Neural crest cell (in vitro differentiated cells): Measurements from ENCODE around the gene CFAP61. TPM values are rescaled to one million over a fixed set of nuclear protein-coding genes. Genes with fewer than 3 reads are reported as not detected.

Experiments
- DNase-seq: peaks from one replicate; pipeline ENCODE4 v3.0.0; 2021; ENCODE audit warnings: low read depth, mixed read lengths, low spot score
- H3K27ac Mint-ChIP-seq: one replicate; pipeline ENCODE4 v1.8.0; 2021; ENCODE audit warnings: mild to moderate bottlenecking, mixed read lengths; ENCODE audit not compliant: unreplicated experiment
- H3K27me3 Mint-ChIP-seq: 2 replicates; pipeline ENCODE4 v1.8.0; 2021; ENCODE audit warnings: low read depth, mild to moderate bottlenecking, mixed read lengths
- H3K36me3 Mint-ChIP-seq: 2 replicates; pipeline ENCODE4 v1.8.0; 2021; ENCODE audit warnings: low read depth, mild to moderate bottlenecking, mixed read lengths
- H3K4me1 Mint-ChIP-seq: 2 replicates; pipeline ENCODE4 v1.8.0; 2021; ENCODE audit warnings: mixed read lengths
- H3K4me3 Mint-ChIP-seq: one replicate; pipeline ENCODE4 v1.8.0; 2021; ENCODE audit warnings: mild to moderate bottlenecking, mixed read lengths
- H3K9me3 Mint-ChIP-seq: 2 replicates; pipeline ENCODE4 v1.8.0; 2021; ENCODE audit warnings: mixed read lengths
- total RNA-seq: library from RNA; stranded (reverse); gene quantifications from 2 replicates; pipeline ENCODE4 v1.2.1, GENCODE V29; 2021
- TF ChIP-seq, protein P1 (sequence below): fragments of 200-600 bp; sonication (generic); conservative IDR thresholded peaks from 2 replicates; pipeline ENCODE4 v1.5.0; 2021; ENCODE audit warnings: antibody characterized with exemption, mild to moderate bottlenecking

The CFAP61 gene
- total RNA-seq, 1 donor from 2014 or later = 1.9 TPM

DNA sequence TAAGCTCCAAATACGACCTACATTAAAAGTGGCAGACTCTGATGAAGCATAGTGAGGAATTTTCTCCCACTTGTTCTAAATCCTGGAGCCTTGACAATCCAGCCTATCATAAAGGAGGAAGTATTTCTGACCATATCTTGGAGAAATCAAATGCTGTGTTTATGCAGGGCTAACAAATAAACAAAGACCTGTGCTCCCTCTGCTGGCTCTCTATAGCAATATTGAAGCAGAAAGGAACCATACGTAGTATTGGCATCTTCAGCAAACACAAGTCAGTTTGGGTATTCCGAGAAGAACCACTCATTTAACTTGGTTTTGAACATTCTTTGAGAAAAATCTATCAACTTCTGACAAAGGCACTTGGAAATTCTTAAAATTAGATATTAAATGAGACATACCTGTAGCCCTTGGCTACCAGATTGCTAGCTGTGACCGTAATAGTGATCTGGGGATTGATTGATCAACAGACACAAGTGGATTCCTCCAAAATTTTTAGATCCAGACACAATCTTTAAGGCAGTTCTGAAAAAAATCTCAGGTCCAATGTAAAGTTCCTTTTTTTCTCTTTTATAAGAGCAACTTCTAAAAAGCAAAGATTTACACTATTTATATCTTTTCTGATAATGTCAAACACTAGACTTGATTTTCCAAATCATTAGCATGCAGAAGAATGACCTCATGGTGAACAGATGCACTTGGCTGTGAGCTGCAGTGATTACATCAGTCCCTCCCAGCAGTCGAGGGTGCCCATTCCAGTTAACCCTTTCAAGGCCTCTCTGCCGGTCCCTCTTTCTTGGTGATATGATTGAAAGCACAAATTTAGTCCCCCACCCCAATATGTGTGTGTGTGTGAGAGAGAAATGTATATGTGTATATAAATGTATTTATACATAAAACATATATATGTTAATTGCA, 355.8 kb downstream of the CFAP61 start:
- Mint-ChIP-seq H3K4me1 (peaks cover 36% of the 10 kb centered on the region), H3K27ac (no peak overlapping the region), H3K9me3 (no peaks in the 10 kb centered on the region), H3K36me3 (no peaks in the 10 kb centered on the region), H3K4me3 (no peak overlapping the region), H3K27me3 (peaks cover 66% of the 10 kb centered on the region)
- no peak for DNase-seq
- TF ChIP-seq, protein P1, sequence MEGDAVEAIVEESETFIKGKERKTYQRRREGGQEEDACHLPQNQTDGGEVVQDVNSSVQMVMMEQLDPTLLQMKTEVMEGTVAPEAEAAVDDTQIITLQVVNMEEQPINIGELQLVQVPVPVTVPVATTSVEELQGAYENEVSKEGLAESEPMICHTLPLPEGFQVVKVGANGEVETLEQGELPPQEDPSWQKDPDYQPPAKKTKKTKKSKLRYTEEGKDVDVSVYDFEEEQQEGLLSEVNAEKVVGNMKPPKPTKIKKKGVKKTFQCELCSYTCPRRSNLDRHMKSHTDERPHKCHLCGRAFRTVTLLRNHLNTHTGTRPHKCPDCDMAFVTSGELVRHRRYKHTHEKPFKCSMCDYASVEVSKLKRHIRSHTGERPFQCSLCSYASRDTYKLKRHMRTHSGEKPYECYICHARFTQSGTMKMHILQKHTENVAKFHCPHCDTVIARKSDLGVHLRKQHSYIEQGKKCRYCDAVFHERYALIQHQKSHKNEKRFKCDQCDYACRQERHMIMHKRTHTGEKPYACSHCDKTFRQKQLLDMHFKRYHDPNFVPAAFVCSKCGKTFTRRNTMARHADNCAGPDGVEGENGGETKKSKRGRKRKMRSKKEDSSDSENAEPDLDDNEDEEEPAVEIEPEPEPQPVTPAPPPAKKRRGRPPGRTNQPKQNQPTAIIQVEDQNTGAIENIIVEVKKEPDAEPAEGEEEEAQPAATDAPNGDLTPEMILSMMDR = peak; percentile 50

DNA sequence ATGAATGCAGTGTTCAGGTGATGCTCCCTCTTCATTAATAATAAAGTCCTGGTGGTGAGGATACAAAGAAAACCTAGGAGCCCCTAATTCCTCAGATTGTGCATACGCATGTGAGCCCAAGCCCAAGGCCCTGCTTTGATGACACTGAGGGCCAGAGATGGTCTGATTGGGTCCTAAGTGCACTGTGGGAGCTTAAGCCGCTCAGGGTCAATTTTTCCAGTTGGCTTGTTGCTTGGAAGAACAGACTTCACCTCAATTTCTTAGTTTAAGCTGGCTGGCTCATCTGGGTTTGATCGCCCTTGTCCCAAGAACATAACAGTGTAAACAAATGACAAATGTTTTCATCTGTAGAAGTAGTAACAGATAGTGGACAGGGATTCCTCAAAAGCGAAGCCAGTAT, 357.0 kb downstream of the CFAP61 start:
- H3K4me3 Mint-ChIP-seq = no peak overlapping the region
- no peaks in the 10 kb centered on the region for H3K36me3 Mint-ChIP-seq
- peaks cover 42% of the 10 kb centered on the region for H3K4me1 Mint-ChIP-seq
- TF ChIP-seq, protein P1 = no peak
- no peak for DNase-seq
- H3K9me3 Mint-ChIP-seq = no peaks in the 10 kb centered on the region
- no peak overlapping the region for H3K27ac Mint-ChIP-seq
- peaks cover 66% of the 10 kb centered on the region for H3K27me3 Mint-ChIP-seq

Other genes starting within 250 kb of the CFAP61 start
- gene NAA20, start 35.2 kb upstream of the CFAP61 start, total RNA-seq = 38.2 and 40.3 TPM in 2 replicates
- 24.0 and 25.8 TPM in 2 replicates for gene CRNKL1, start 66 bp upstream of the CFAP61 start, total RNA-seq